OCI-LY7 (cell line): Measurements from ENCODE around the gene ALLC. TPM values are rescaled to one million over a fixed set of nuclear protein-coding genes. Genes with fewer than 3 reads are reported as not detected.

ENCODE experiments used
- BruUV-seq: library from RNA; stranded (reverse); fragments of 400-500 nt; replicated peaks from 2 replicates; lab custom pipeline; 2021; lab: Mats Ljungman, UMichigan
- CTCF ChIA-PET: fragments of 300-600 bp; sonication (Branson Sonifier 250); formaldehyde crosslinking; loops from one replicate; lab custom pipeline; 2022; ENCODE audit warnings: antibody characterized with exemption; ENCODE audit not compliant: unreplicated experiment; lab: Charles Lee
- POLR2A ChIA-PET: fragments of 300-600 bp; sonication (Branson Sonifier 250); formaldehyde crosslinking; loops from one replicate; lab custom pipeline; 2022; ENCODE audit warnings: antibody characterized with exemption; lab: Charles Lee
- DNase-seq: peaks from one replicate; pipeline ENCODE4 v3.0.0-alpha.2; 2015; ENCODE audit warnings: low spot score
- H2AFZ ChIP-seq: fragments of 200-600 bp; sonication (generic), shearing (Covaris generic); 2 replicates; pipeline ENCODE4 v1.6.1; 2014; ENCODE audit warnings: mild to moderate bottlenecking, antibody characterized with exemption, low read length, moderate library complexity
- H3K27ac ChIP-seq: fragments of 200-600 bp; sonication (generic); 2 replicates; pipeline ENCODE4 v1.5.1; 2014; ENCODE audit warnings: mixed run types, low read depth, mild to moderate bottlenecking, moderate library complexity, low read length, inconsistent platforms; ENCODE audit not compliant: poor library complexity, severe bottlenecking
- H3K36me3 ChIP-seq: fragments of 200-600 bp; sonication (generic); 2 replicates; pipeline ENCODE4 v1.6.1; 2014; ENCODE audit warnings: mild to moderate bottlenecking, antibody characterized with exemption, low read length, moderate library complexity, mixed read lengths; ENCODE audit not compliant: insufficient read depth
- H3K4me1 ChIP-seq: fragments of 200-600 bp; sonication (generic); 2 replicates; pipeline ENCODE4 v1.5.1; 2014; ENCODE audit warnings: mild to moderate bottlenecking, low read length; ENCODE audit not compliant: insufficient read depth, poor library complexity, severe bottlenecking
- H3K4me2 ChIP-seq: fragments of 200-600 bp; sonication (generic); 2 replicates; pipeline ENCODE4 v1.6.1; 2014; ENCODE audit warnings: mild to moderate bottlenecking, low read length
- H3K4me3 ChIP-seq: fragments of 200-600 bp; sonication (generic); 2 replicates; pipeline ENCODE4 v1.5.1; 2014; ENCODE audit warnings: mild to moderate bottlenecking, low read depth, low read length; ENCODE audit not compliant: poor library complexity, severe bottlenecking
- H3K79me2 ChIP-seq: fragments of 200-600 bp; sonication (generic); 2 replicates; pipeline ENCODE4 v1.6.1; 2016; ENCODE audit warnings: low read depth, mild to moderate bottlenecking, low read length, moderate library complexity, mixed read lengths; ENCODE audit not compliant: insufficient read depth
- H3K9me2 ChIP-seq: fragments of 200-600 bp; sonication (generic); 2 replicates; pipeline ENCODE4 v1.6.1; 2016; ENCODE audit warnings: mild to moderate bottlenecking, low read length, mixed read lengths; ENCODE audit not compliant: insufficient read depth
- H3K9me3 ChIP-seq: fragments of 200-600 bp; sonication (generic); 2 replicates; pipeline ENCODE4 v1.6.1; 2014; ENCODE audit warnings: mild to moderate bottlenecking, mixed run types, low read length, mixed read lengths
- H4K20me1 ChIP-seq: fragments of 200-600 bp; sonication (generic); 2 replicates; pipeline ENCODE4 v1.6.1; 2014; ENCODE audit warnings: mild to moderate bottlenecking, antibody characterized with exemption, low read length, moderate library complexity, mixed read lengths; ENCODE audit not compliant: insufficient read depth
- CTCF ChIP-seq: fragments of 200-600 bp; sonication (generic); conservative IDR thresholded peaks from 2 replicates; pipeline ENCODE4 v1.5.1; 2014; ENCODE audit warnings: mild to moderate bottlenecking, antibody characterized with exemption, low read length, moderate library complexity, mixed read lengths
- EZH2phosphoT487 ChIP-seq: fragments of 200-600 bp; sonication (generic); IDR thresholded peaks from 2 replicates; pipeline ENCODE4 v1.6.1; 2018; ENCODE audit warnings: low read depth, borderline replicate concordance, mild to moderate bottlenecking, mixed run types, antibody characterized with exemption, low read length, moderate library complexity, mixed read lengths
- intact Hi-C: fragments of 100-400 bp; cut with micrococcal nuclease; formaldehyde crosslinking; loops from one replicate; pipeline ENCODE4 v1.10.0; 2022; ENCODE audit not compliant: unreplicated experiment
- total RNA-seq, 2 experiments: library from RNA; depleted of rRNA in 1 of 2; stranded (reverse); fragments of >200 nt in 1 of 2; shearing (Covaris generic) in 1 of 2; gene quantifications; 2 replicates each; pipeline ENCODE4 v1.2.3, GENCODE V29; 2014 to 2022

The ALLC gene
- total RNA-seq, 2 experiments from 2014 or later = not detected

DNA sequence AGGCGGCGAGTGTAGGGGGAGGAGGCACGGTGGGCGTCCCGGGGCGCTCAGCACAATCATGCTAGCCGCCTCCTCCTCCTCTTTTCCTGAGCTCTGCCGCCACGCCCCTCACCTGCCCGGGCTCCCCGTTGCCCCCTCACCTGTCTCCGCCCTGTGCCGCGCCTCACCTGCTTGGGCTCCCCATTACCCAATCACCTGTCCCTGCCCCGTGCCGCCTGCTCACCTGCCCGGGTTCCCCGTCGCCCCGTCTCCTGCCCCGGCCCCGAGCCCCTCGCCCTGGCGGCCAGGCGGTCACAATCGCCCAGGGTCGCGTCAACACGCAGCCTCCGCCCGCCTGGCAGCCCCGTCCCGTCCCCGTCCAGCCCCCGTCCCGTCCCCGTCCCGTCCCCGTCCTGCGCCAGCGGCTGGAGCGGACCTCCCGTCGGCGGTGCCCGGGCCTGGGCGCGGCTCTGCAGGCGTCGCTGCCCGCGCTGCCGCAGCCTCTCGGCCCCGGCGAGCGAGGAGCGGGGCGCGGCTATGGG is 45.3 kb downstream of the ALLC start, which contains the start of gene DCDC2C:
Gene DCDC2C, plus strand, starts transcription at position 340 of the 521 bp plus-strand sequence. Its CDS starts 177 bp downstream, at position 517.
- H3K79me2 ChIP-seq = no peaks in the 10 kb centered on the region
- ChIA-PET POLR2A (no interaction called here), CTCF (no interaction called here)

GRCh38 chr2:3703757-3704355 is 45.9 kb downstream of the ALLC start:
- no peaks in the 10 kb centered on the region for H3K36me3 ChIP-seq
- H3K27ac ChIP-seq = no peak overlapping the region
- BruUV-seq = no TSS peak
- H3K9me3 ChIP-seq = no peaks in the 10 kb centered on the region
- intact Hi-C loops = no loop called here
- no peak for DNase-seq
- no peaks in the 10 kb centered on the region for H3K79me2 ChIP-seq
- H3K4me3 ChIP-seq = no peak overlapping the region
- ChIA-PET CTCF (no interaction called here), POLR2A (no interaction called here)
- H3K4me2 ChIP-seq = no peak overlapping the region
- H4K20me1 ChIP-seq = no peaks in the 10 kb centered on the region
- TF ChIP-seq EZH2phosphoT487 = no peak
- H2AFZ ChIP-seq = no peak overlapping the region
- H3K9me2 ChIP-seq = no peaks in the 10 kb centered on the region
- no peaks in the 10 kb centered on the region for H3K4me1 ChIP-seq

More for the DNA sequence above, 45.3 kb downstream of the ALLC start, which contains the start of gene DCDC2C:
- no TSS peak for BruUV-seq
- no peak for DNase-seq
- intact Hi-C loops = no loop called here
- H3K4me1 ChIP-seq = no peaks in the 10 kb centered on the region
- no peak within 1 kb of the TSS for H3K4me2 ChIP-seq
- no peak within 1 kb of the TSS for H3K4me3 ChIP-seq
- H4K20me1 ChIP-seq = no peaks in the 10 kb centered on the region
- H3K9me2 ChIP-seq = no peaks in the 10 kb centered on the region
- H3K27ac ChIP-seq = no peak within 1 kb of the TSS
- H2AFZ ChIP-seq = no peak within 1 kb of the TSS
- no peaks in the 10 kb centered on the region for H3K36me3 ChIP-seq
- H3K9me3 ChIP-seq = no peaks in the 10 kb centered on the region
- TF ChIP-seq CTCF = no peak
- no peak for TF ChIP-seq EZH2phosphoT487

DNA sequence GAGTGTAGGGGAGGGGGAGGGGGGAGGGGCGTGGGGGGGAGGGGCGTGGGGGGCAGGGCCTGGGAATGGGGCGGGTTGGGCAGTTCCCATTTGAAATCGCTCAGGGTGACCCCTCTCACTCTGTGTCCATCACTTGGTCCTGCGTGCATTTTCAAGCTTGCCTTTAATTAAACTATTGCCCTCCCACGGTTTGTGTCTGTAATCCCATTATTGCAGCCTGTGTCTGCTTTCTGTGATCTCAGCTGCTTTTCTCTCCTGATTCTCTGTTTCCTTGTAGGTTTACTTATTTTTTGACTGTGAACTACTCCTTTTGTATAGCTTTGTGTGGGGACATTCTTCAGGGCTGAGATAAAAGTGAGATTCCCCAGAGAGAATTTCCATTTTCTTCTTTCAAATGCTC is 46.7 kb downstream of the ALLC start:
- intact Hi-C loops = no loop called here
- no peak for DNase-seq
- CTCF ChIA-PET = no interaction called here
- no peaks in the 10 kb centered on the region for H3K9me3 ChIP-seq
- POLR2A ChIA-PET = no interaction called here
- no peaks in the 10 kb centered on the region for H3K79me2 ChIP-seq
- H3K4me1 ChIP-seq = no peaks in the 10 kb centered on the region
- no peaks in the 10 kb centered on the region for H3K36me3 ChIP-seq
- H2AFZ ChIP-seq = no peak overlapping the region
- H3K9me2 ChIP-seq = no peaks in the 10 kb centered on the region
- no peaks in the 10 kb centered on the region for H4K20me1 ChIP-seq
- H3K4me2 ChIP-seq = no peak overlapping the region
- TF ChIP-seq CTCF (no peak), EZH2phosphoT487 (no peak)
- no TSS peak for BruUV-seq
- H3K27ac ChIP-seq = no peak overlapping the region
- no peak overlapping the region for H3K4me3 ChIP-seq
